G401.6 (cell line): ENCODE data around the gene KLRC3.
"Not testable (repeated sequence)": the region's sequence is repeated elsewhere in the genome, so short reads cannot be mapped to it uniquely, and the experiment has no call there.

Experiments
- FAIRE-seq: peaks from 2 replicates; lab custom pipeline; 2012; peaks lifted over from hg19 to GRCh38; lab: Jason Lieb, UNC

The KLRC3 gene

DNA sequence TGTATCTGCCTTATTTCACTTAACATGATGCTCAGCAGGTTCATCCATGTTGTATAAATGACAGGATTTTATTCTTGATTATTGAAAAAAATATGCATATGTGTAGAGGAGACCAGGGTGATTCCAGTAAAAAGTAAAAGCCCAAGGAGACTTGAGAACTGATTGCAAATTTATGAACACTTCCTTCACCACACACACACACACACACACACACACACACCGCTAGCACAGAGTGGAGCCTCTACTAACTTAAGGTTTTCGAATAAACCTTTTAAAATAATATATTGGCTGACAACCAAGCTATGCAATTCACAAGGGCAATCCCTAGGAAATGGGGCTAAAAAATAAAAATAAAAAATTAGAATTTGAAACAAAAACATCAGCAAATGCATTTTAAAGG, 22.2 kb downstream of the KLRC3 start:
- FAIRE-seq, result no peak

DNA sequence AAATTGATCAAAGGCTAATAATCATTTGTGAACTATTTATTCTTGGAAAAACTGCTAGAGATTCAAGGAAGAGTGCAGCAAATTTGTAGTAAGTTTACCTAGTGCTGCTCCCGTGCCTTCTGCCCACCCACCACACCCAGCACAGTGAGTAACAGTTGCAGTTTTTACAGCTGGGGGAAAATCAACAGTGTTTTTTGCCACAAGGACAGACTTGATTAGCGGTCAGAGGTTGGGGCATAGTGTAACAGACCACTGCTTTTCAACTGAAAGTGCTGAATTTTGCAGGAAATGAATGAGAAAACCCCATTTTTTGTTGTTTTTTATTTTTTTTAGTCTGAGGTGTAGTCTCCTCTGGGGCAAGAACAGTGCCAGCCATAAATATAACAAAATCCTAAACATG, 23.1 kb downstream of the KLRC3 start:
- FAIRE-seq, result no peak

DNA sequence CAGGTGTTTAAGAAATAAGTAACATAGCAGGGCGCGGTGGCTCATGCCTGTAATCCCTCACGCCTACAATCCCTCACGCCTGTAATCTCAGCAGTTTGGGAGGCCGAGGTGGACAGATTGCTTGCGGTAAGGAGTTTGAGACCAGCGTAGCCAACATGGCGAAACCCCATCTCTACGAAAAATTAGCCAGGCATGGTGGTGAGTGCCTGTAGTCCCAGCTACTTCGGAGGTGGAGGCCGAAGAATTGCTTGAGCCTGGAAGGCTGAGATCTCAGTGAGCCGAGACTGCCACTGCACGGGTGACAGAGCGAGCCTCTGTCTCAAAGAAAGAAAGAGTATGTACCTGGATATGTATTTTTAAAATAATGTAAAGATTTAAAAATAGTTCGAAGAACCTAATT, 24.2 kb downstream of the KLRC3 start:
- not testable (repeated sequence) for FAIRE-seq

DNA sequence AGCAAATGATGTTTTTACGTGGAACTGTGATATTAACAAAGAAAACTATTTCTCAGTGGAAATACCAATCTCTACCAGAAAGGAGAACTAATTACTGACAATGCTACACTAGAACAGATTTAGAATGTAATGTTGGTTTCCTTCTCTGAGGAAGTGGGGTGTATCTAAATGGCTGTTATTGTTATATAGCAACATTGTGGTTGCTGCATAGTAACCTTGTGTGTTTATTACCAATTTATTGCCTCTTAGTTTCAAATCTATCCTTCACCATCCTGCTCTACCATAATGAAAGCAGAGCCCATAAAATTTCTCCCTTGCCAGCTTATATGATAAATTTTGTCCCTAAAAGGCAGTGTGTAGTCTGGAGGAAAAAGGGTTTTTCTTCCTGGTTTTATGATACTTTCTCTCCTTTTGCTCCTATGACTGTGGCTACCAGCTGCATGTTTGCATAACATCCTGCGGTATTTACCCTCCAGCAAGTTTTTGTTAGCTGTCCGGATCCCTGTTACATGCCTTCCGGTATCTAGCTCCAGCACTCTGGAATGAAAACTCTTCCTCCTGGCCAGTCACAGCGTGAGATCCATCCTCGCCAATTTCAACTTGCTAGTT, 24.9 kb downstream of the KLRC3 start:
- no peak for FAIRE-seq

DNA sequence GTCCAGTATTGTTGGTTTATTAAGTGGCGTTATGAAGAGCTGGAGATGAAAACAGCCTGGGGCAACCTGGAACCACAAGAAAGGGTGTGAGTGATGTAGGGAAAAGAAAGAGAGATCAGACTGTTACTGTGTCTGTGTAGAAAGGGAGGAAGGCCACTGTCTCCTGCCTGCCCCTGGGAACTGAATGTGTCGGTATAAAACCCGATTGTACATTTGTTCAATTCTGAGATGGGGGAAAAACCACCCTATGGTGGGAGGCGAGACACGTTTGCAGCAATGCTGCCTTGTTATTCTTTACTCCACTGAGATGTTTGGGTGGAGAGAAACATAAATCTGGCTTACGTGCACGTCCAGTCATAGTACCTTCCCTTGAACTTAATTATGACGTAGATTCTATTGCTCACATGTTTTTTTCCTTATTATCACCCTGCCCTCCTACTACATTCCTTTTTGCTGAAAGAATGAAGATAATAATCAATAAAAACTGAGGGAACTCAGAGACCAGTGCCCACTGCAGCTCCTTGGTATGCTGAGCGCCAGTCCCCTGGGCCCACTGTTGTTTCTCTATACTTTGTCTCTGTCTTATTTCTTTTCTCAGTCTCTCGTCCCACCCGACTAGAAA, 25.8 kb downstream of the KLRC3 start:
- not testable (repeated sequence) for FAIRE-seq

GRCh38 chr12:10393291-10393690, 27.1 kb downstream of the KLRC3 start:
- no peak for FAIRE-seq

- no peak for FAIRE-seq
Observed at GRCh38 chr12:10392394-10392930, 27.9 kb downstream of the KLRC3 start.

DNA sequence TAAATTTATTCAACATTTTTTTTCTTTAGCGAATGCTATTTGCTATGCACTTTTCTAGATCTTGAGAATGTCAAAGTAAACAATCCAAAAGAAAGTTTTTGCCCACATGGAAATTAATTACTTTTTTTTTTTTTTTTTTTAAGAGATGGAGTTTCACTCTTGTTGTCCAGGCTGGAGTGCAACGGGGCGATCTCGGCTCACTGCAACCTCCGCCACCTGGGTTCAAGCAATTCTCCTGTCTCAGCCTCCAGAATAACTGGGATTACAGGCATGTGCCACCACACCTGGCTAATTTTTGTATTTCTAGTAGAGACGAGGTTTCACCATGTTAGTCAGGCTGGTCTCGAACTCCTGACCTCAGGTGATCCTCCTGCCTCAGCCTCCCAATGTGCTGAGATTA, 29.4 kb downstream of the KLRC3 start:
- not testable (repeated sequence) for FAIRE-seq

GRCh38 chr12:10389904-10390303, 30.5 kb downstream of the KLRC3 start, which contains the start of gene KLRK1:
Gene KLRK1, minus strand, starts transcription at chr12:10390041. Its CDS starts 1,231 bp downstream, at chr12:10388810.
- no peak for FAIRE-seq

DNA sequence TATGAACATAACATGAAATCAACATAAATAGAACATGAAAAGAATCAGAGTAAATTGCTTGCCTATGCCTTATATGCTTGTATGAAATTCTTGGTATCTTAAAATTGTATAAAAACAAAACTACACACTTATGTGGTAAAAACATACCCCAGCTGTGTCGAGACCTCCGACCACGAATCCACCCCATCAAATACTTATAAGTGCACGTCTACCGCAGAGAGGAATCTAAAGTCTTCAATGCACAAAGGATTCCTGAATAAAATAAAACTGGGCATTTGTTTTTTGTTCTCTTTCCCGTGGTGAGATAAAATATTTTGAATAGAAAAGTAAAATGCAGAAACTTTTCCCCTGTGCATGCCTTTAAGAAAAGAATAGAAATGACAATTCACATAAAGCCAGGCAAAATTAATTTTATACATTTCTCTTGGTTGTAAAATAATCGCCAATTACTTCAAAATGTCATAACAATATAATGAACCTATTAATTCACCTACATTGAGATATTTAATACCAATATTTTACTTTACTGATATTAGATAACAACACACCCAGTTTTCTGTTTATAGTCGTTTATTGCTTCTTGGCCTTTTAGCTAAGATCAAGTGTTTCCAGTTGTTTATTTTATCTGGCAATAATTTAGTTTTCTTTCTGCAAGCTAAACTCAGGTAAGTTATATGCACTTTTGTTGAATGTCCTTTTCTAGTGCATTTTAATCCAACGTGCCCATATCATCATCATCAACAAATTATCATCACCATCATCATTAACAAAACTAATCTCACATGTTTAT, 31.6 kb downstream of the KLRC3 start:
- FAIRE-seq, result no peak

- FAIRE-seq, result not testable (repeated sequence)
Observed at GRCh38 chr12:10387498-10387897, 32.9 kb downstream of the KLRC3 start.

DNA sequence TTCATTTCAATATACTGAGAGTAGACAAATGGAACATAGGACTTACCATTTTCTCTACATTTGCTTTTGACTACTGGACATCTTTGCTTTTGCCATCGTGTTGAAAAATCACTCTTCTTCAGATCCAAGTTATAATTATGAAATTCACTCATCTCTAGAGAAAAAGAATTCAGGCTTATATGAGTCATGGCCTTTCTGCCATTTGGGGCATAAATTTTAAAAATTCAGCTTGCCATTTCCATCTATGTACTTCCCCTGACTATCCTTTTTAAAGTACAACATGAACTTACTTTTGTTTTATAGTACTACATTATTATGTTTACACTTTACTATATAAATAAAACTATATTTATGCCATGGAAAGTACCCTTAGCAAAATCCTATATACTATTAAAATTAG, 33.5 kb downstream of the KLRC3 start:
- FAIRE-seq, result no peak

GRCh38 chr12:10385166-10385613, 35.2 kb downstream of the KLRC3 start:
- FAIRE-seq, result no peak

DNA sequence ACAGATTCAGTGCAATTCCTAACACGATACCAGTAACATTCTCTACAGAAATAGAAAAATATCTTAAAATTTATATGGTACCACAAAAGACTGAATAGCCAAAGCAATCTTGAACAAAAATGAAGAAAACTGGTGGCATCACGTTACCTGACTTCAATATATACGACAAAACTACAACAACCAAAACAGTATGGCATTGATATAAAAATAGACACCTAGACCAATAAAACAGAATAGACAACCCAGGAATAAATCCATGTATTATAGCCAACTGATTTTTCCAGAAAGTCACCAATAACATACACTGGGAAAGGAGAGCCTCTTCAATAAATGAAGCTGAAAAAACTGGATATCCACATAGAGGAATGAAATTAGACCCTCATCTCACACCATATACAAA, 36.2 kb downstream of the KLRC3 start:
- FAIRE-seq, result no peak

DNA sequence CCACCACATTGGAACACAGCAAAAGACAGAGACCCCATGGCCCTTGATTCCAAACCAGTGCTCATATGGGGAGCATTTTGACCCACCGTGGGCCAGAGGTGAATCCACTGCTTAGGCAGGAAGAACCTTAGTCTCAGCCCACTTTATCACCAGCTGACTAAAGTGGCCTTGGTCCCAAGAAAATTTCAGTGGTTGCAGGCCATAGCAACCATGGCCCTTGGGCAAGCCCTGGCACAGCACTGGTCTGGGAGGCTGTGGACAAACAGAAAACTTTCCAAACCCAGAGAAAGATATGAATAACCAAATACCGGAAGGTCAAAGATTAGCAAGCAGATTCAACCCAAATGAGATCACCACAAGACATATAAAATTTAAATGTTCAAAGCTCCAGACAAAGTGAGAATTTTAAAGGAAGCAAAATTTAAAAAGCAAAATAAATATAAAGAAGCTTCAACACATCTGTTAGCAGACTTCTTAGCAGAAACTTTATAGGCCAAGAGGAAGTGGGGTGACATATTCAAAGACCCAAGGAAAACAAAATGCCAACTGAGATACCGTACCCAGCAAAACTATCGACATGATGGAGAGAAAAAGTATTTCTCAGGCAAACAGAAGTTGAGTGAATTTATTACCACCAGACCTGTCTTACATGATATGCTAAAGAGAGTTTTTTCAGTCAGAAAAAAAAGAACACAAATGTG, 38.3 kb downstream of the KLRC3 start:
- no peak for FAIRE-seq

DNA sequence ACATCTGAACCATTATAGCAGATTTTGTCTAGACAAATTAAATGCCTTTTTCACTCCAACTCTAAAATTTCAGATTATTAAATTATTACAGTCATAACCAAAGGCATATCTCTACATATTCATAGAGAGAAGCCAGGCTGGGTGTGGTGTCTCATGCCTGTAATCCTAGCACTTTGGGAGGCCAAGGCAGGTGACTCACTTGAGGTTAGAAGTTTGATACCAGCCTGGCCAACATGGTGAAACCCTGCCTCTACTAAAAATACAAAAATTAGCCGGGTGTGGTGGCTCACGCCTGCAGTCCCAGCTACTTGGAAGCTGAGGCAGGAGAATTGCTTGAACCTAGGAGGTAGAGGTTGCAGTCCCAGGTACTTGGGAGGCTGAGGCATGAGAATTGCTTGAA, 41.7 kb downstream of the KLRC3 start:
- FAIRE-seq, result not testable (repeated sequence)

DNA sequence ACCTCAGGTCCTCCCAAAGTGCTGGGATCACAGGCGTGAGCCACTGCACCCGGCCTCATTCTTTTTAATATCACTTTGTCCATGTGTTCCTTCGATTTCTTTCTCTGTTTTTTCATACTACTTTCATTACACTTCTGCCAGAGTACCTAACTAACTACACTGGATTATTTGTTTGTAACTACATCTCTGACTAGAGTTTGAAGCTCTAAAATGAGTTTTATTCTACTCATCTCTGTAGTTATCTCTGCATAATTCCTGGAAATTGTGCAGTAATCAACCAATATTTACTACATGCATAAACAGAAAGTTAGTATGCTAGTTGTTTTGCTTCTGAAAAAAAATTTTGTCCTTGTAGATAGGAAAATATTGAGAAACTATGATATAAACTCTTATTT, 45.8 kb downstream of the KLRC3 start:
- FAIRE-seq, result no peak

GRCh38 chr12:10372559-10372958, 47.8 kb downstream of the KLRC3 start:
- FAIRE-seq, result no peak

DNA sequence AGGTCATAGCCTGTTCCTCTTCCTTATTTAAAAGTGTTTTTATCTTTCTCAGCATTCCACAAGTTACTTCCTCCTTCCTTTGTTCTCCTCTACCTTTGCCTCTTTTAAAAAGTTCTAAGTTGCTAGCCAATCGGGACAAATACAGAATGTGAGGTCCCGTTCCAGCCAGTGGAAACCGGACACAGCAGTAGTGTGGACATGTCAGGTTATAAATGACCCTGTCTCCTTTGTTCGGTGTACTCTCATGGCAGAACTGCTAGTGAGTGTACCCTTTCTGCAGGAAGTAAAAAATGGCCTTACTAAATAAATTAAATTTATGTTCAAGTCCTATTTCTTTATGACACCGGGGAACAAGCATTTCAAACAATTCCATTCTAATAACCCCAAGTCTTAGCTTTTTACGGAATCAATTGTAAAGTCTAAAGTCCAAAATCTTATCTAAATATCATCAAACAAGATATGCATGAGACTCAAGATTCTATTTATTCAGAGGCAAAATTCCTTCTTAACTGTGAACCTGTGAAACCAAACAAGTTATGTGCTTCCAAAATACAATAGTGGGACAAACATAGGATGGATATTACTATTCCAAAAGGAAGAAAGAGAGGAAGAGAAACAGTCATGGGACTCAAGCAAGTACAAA, 48.4 kb downstream of the KLRC3 start:
- not testable (repeated sequence) for FAIRE-seq

- FAIRE-seq, result no peak
Observed at GRCh38 chr12:10369557-10370415, 50.6 kb downstream of the KLRC3 start.
